GM19328 (cell line): ENCODE measurements around the gene LRTM1.

Experiments used
- ATAC-seq: cut with Tn5 transposase; IDR thresholded peaks from one replicate; pipeline ENCODE4 v1.9.1; 2021; ENCODE audit warnings: mild to moderate bottlenecking, moderate library complexity; ENCODE audit not compliant: unreplicated experiment

Gene LRTM1

GRCh38 chr3:54928046-54928770 lies at the start of gene LRTM1:
LRTM1 (minus strand) TSS chr3:54928059; CDS start chr3:54927911, 148 bp downstream.
- no peak for ATAC-seq

- no peak for ATAC-seq
These were observed 49.6 kb upstream of the LRTM1 start for GRCh38 chr3:54977439-54977838.

GRCh38 chr3:54970895-54971294 lies 43.0 kb upstream of the LRTM1 start:
- no peak for ATAC-seq

GRCh38 chr3:54969652-54970051 lies 41.8 kb upstream of the LRTM1 start:
- ATAC-seq, result no peak

- no peak for ATAC-seq
These were observed 40.8 kb upstream of the LRTM1 start for GRCh38 chr3:54968546-54969172.

GRCh38 chr3:54967731-54968161 lies 39.9 kb upstream of the LRTM1 start:
- no peak for ATAC-seq

GRCh38 chr3:54966979-54967378 lies 39.1 kb upstream of the LRTM1 start:
- ATAC-seq, result no peak

- ATAC-seq, result no peak
These were observed 37.9 kb upstream of the LRTM1 start for GRCh38 chr3:54965746-54966145.

GRCh38 chr3:54964081-54964480 lies 36.2 kb upstream of the LRTM1 start:
- ATAC-seq, result no peak

GRCh38 chr3:54963641-54964040 lies 35.8 kb upstream of the LRTM1 start:
- ATAC-seq, result no peak

- no peak for ATAC-seq
These were observed 34.3 kb upstream of the LRTM1 start for GRCh38 chr3:54962200-54962599.

- no peak for ATAC-seq
These were observed 32.8 kb upstream of the LRTM1 start for GRCh38 chr3:54960701-54961100.

GRCh38 chr3:54960082-54960481 lies 32.2 kb upstream of the LRTM1 start:
- no peak for ATAC-seq

- ATAC-seq, result no peak
These were observed 29.9 kb upstream of the LRTM1 start for GRCh38 chr3:54957711-54958110.

GRCh38 chr3:54955941-54956340 lies 28.1 kb upstream of the LRTM1 start:
- ATAC-seq, result no peak

- ATAC-seq, result no peak
These were observed 27.6 kb upstream of the LRTM1 start for GRCh38 chr3:54955496-54955895.

- no peak for ATAC-seq
These were observed 26.7 kb upstream of the LRTM1 start for GRCh38 chr3:54954521-54954920.

- no peak for ATAC-seq
These were observed 26.2 kb upstream of the LRTM1 start for GRCh38 chr3:54954022-54954421.

- no peak for ATAC-seq
These were observed 23.5 kb upstream of the LRTM1 start for GRCh38 chr3:54951405-54951804.

GRCh38 chr3:54950391-54951003 lies 22.6 kb upstream of the LRTM1 start:
- ATAC-seq, result no peak

- ATAC-seq, result no peak
These were observed 21.7 kb upstream of the LRTM1 start for GRCh38 chr3:54949491-54950044.
